Stimulated activated CD8-positive, alpha-beta memory T cell treated with anti-CD3 and anti-CD28 coated beads, Interleukin-15, amount 100 ng/mL, for 24 hours (primary cell): ENCODE data around the gene PDS5A.
"Not testable (repeated sequence)": the region's sequence is repeated elsewhere in the genome, so short reads cannot be mapped to it uniquely, and the experiment has no call there.

ENCODE experiments used
- DNase-seq: peaks from one replicate; pipeline ENCODE4 v3.0.0-alpha.2; 2020; ENCODE audit warnings: low read depth

The PDS5A gene, protein sequence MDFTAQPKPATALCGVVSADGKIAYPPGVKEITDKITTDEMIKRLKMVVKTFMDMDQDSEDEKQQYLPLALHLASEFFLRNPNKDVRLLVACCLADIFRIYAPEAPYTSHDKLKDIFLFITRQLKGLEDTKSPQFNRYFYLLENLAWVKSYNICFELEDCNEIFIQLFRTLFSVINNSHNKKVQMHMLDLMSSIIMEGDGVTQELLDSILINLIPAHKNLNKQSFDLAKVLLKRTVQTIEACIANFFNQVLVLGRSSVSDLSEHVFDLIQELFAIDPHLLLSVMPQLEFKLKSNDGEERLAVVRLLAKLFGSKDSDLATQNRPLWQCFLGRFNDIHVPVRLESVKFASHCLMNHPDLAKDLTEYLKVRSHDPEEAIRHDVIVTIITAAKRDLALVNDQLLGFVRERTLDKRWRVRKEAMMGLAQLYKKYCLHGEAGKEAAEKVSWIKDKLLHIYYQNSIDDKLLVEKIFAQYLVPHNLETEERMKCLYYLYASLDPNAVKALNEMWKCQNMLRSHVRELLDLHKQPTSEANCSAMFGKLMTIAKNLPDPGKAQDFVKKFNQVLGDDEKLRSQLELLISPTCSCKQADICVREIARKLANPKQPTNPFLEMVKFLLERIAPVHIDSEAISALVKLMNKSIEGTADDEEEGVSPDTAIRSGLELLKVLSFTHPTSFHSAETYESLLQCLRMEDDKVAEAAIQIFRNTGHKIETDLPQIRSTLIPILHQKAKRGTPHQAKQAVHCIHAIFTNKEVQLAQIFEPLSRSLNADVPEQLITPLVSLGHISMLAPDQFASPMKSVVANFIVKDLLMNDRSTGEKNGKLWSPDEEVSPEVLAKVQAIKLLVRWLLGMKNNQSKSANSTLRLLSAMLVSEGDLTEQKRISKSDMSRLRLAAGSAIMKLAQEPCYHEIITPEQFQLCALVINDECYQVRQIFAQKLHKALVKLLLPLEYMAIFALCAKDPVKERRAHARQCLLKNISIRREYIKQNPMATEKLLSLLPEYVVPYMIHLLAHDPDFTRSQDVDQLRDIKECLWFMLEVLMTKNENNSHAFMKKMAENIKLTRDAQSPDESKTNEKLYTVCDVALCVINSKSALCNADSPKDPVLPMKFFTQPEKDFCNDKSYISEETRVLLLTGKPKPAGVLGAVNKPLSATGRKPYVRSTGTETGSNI (N-terminal part only)

DNA sequence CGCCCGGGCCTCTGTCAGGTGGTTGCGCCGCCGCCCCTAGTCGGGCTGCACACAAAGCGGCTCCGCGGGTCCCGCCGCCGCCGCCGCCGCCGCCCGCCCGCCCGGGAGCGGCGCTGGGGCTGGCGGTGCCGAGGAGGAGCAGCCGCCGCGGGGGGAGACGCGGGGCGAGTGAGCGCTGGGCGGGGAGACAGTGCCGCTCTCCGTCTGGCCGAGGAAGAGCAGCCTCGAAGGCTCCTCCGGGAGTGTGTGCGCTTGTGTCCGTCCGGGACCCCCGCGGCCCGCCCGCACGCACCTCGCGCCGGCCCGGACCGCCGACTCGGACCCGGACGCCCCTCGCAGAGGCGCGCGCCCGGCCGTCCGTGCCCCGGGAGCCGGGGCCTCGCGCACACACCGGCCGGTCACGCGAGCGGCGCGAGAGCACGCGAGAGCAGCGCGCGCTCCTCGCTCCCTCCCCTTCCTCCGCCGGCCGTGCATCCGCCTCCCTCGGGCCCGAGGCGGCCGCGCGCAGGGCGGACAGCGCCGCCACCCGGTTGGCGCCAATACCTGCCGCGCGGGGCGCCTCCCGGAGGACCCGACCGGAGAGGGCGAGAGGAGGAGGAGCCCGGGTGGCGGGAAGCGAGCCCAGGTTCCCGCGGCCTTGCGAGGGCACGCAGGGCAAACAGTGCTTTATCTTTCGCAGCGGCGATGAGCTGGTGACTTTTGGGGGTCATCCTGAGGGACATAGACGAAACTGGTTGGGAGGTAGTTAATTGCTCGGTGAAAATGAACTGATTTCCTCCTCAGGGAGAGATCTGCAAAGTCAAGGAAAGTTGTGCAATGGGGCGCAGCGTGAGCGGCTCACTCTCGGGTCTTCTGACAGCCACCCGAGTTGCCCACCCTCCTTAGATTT lies at the start of gene PDS5A:
TSS of gene PDS5A (minus strand) at position 423 of the 889 bp plus-strand sequence. CDS start 1,334 bp downstream, outside the sequence.
- peak; percentile 83 for DNase-seq

DNA sequence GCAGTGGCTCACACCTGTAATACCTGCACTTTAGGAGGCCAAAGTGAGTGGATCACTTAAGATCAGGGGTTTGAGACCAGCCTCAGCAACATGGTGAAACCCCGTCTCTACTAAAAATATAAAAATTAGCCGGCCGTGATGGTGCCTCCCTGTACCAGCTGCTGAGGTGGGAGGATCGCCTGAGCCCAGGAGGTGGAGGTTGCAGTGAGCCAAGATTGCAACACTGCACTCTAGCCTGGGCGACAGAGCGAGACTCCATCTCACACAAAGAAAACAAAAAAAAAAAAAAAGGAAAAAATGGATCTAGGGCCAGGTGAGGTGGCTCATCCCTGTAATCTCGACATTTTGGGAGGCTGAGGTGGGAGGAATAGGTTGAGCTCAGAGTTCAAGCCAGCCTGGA lies 46.3 kb upstream of the PDS5A start:
- DNase-seq: not testable (repeated sequence)

DNA sequence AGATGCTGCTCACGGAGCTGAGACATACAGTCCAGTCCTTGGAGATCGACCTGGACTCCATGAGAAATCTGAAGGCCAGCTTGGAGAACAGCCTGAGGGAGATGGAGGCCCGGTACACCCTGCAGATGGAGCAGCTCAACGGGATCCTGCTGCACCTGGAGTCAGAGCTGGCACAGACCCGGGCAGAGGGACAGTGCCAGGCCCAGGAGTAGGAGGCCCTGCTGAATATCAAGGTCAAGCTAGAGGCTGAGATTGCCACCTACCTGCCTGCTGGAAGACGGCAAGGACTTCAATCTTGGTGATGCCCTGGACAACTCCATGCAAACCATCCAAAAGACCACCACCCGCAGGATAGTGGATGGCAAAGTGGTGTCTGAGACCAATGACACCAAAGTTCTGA lies 43.4 kb upstream of the PDS5A start:
- not testable (repeated sequence) for DNase-seq

DNA sequence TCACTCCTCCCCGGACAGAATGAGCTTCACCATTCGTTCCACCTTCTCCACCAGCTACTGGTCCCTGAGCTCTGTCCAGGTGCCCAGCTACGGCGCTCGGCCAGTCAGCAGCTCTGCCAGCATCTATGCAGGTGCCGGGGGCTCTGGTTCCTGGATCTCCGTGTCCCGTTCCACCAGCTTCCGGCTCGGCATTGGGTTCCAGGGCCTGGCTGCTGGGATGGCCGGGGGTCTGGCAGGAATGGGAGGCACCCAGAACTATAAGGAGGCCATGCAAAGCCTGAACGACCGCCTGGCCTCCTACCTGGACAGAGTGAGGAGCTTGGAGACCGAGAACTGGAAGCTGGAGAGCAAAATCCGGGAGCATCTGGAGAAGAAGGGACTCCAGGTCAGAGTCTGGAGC lies 42.5 kb upstream of the PDS5A start:
- no peak for DNase-seq

DNA sequence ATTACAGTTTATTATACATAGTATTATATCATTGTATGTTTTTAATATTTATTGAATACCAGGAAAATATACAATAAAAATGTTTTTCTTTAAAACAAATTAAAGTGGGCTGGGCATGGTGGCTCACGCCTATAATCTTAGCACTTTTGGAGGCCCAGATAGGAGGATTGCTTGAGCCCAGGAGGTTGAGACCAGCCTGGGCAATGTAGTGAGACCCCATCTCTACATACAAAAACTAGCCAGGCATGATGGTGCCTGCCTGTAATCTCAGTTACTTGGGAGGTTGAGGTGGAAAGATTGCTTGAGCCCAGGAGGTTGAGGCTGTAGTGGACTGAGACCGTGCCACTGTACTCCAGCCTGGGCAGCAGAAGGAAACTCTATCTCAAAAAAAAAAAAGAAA lies 38.3 kb upstream of the PDS5A start:
- no peak for DNase-seq

DNA sequence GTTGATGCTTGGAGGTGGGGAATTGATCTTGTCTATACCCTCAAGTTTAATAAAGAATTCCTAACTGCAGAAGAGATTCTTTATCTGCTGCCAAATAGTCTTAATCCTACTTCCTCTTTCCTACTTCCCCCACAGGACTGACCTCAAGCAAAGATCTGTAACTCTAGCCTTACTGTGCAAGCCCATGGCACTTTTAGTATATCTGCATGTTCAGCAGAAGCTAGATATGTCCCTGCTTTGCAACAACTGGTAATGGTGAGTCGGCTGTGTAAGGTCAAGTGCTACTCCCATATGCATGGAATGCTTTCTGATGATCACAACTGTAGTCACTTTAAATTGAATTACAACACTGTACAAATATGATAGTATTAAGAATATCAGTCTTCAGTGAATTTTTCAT lies 26.3 kb upstream of the PDS5A start:
- DNase-seq: no peak

DNA sequence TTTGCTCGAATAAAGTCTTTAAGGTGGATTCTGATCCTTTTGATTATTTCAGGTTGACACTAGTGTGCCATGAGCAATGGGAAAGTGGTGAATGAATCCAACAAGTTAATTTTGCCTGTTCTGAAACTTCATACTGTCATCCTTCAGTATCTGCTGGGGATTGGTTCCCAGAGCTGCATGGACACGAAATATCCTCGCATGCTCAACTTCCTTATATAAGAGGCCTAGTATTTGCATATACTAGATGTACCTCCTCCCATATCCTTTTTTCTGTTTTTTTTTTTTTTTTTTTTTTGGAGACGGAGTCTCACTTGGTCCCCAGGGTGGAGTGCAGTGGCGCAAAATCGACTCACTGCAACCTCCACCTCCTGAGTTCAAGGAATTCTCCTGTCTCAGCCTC lies 23.0 kb upstream of the PDS5A start:
- DNase-seq: no peak

DNA sequence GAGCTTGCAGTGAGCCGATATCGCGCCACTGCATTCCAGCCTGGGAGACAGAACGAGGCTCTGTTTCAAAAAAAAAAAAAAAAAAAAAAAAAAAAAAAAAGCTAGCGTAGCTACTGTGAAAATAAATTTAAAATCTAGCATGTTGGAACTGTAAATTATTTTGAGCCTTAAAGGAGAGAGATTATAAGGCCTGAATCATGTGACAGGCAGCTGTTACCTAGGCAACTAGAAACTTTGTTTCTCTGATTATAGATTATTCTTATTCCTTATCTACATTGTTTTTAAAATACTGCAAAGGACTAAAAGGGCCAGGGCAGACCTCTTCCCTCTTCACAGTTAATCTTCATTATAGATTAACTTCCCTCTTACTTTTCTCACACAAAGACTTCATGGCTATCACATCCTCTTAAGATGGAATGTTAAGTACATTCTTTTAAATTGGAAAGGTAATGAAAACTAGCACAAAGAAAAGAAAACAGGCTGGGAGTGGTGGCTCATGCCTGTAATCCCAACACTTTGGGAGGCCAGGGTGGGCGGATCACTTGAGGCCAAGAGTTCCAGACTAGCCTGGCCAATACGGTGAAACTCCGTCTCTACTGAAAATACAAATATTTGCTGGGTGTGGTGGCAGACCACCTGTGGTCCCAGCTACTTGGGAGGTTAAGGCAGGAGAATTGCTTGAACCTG lies 21.1 kb upstream of the PDS5A start:
- DNase-seq: no peak

DNA sequence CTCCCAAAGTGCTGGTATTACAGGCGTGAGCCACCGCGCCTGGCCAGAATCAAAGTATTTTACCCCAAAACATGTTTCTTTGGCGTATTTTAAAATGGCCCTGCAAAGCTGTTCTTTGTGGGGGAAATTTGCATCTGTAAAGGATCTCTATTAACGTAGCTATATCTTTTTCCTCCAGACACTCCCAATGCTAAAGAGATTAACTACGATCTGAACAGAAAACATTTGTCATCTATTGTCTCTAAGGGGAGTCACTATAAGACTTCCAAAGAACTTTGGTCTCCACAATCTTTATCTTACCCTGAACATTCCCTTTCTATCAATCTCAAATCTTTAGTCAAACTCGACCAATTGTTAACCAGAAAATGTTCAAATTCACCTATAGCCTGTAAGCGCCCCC lies 19.1 kb upstream of the PDS5A start:
- no peak for DNase-seq

DNA sequence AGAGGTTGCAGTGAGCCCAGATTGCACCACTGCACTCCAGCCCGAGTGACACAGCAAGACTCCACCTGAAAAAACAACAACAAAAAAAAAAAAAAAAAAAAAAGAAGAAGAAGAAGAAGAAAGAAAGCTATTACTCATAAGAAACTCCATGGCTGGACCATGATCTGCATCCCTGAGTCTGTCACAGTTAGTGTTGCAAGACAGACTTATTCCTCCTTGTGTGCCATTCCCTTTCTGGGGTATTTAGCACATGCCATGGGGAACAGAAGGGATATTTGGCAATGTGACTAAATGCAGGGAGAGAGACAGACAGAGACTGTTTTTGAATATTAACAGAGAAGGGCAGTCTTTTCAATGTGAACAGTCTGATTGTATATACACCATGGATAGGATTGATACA lies 16.7 kb upstream of the PDS5A start:
- no peak for DNase-seq

DNA sequence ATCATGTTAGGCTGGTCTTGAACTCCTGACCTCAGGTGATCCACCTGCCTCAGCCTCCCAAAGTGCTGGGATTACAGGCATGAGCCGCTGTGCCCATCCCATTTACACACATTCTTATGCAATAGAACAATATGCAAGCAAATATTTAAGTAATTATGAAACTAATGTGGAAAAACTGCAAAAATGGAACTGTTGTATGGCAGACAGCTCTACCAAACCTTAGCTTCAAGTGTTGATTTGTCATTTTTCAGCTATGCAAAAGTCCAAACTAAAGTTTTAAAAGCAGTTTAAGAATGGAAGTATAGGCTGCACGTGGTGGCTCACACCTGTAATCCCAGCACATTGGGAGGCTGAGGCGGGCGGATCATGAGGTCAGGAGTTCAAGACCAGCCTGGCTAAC lies 11.7 kb upstream of the PDS5A start:
- DNase-seq: not testable (repeated sequence)

DNA sequence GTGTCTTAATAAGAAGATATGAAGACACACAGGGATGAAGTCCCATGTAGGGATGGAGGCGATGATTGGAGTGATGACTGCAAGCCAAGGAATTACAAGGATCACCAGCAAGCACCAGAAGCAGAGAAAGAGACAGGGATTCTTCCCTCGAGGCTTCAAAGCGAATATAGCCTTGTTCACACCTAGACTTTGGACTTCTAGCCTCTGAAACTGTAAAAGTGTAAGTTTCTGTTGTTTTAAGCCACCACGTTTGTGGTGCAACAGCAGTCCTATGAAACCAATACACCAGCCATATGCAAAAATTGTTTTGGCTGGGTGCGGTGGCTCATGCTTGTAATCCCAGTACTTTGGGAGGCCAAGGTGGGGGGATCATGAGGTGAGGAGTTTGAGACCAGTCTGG lies 9.8 kb upstream of the PDS5A start:
- DNase-seq: no peak

DNA sequence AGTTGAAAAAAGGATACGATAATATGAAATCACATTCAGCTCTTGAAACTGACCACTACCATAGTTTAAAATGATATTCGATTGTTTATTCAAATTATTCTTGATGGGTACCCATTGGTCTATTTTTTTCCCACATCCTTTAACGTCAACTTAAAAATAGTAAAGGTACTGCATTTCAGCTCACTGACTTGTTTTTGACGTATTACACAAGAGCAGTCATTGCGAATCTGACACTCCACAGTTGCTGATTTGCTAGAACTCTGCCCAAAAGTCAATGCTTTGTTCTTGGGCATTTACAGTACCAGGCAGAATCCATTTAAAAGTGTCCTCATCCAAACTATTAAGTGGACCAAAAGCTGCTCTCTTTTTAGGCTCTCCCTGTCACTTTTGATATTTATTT lies 1.2 kb upstream of the PDS5A start:
- no peak for DNase-seq

DNA sequence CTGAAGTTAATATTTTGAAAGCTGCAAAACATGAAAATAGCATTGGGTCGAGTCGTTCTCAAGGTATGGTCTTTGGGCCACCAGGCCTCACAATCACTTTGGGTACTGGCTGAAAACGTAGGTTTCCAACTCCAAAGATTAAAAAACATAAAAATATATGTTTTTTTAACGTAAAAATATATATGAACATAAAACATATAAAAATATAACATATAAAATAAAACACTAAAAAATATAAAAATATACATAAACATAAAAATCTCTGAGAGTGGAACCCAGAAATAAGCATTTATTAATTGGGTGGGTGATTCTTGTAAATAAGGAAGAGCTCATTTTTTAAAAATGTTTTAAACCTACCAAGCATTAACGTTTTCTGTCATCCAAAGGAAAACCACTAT lies 666 bp upstream of the PDS5A start:
- DNase-seq: no peak

DNA sequence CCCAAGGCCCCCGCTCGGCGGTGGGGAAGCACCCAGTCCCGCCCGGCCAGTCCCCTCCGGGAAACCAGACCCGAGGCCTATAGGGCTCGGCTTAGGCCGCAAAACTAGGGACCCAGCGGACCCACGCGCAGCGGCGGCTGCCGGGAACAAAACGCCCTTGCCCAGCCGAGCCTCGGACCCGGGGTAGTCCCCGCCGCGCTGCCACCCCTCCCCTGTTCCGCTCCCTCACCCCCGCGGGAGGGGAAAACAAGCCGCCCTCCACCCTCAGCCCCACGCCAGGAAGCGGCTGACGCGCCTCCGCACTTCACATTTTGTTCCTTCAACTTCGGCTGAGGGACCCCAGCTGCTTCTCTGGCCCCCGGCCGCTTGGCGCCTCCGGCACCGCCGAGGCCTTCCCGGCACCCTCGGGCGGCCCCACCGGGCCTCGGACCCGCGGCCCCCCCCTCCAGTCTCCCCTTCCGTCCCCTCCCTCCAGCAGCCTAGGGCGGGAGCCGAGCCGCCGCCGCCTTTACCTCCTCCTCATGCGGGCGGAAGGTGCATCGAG lies 694 bp downstream of the PDS5A start:
- DNase-seq: peak; percentile 36

DNA sequence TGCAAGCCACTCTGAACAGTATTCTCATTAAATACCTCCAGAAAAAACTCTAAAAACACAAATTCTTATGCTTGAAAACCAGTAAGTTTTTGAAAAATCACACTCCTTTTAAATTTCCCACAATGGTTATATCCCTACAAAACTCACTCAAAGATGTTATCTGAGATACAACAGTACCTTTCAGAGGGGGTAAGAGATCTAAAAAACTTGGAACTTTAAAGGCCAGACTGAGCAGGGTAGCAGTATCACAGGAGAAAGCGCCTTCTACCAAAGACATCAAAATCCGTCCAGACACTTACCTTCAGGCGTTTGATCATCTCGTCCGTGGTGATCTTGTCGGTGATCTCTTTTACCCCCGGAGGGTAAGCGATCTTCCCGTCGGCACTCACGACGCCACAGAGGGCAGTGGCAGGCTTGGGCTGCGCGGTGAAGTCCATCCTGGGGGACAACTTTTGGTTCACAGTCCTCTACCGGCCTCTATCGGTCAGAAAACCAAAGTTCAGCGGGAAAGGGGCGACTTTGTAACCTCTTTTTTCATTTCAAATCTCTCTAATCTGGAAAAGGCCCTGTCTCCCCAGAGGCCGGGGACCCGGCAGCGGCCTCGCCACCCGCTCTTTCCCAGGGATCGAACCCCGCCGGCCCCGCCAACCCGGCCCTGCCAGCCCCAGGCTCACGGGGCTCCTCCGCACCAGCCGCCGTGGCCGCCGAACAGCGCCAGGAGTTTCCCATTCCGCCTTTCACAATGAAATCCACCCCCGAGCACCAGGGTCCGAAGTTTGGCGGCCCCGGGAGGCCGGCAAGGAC lies 1.4 kb downstream of the PDS5A start:
- peak; percentile 13 for DNase-seq

DNA sequence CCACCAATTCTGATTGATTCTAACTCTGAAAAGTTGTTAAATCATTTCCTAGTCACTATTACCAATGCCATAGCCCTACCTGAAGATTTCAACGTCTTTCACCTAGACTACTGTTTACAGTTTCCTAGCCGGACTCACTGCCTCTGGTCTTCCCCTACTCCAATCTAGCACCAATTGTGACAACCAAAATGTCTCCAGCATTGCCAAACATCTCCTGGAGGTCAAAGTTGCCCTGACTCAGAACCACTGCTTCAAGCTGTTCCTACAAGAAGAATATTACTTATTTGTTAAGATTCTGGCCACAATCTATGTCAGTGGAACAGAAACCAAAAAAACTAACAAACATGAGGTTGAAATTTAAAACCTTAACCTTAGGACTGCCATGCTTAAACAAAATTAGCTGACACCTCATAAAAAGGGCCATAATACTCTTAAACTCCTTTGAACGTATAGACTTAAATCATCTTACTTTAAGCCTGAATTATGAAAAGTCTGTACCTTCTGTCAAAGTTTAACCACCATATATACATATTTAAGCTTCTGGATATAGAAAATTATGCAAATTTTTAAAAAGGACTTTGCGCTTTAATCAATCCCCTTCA lies 2.1 kb downstream of the PDS5A start:
- no peak for DNase-seq

DNA sequence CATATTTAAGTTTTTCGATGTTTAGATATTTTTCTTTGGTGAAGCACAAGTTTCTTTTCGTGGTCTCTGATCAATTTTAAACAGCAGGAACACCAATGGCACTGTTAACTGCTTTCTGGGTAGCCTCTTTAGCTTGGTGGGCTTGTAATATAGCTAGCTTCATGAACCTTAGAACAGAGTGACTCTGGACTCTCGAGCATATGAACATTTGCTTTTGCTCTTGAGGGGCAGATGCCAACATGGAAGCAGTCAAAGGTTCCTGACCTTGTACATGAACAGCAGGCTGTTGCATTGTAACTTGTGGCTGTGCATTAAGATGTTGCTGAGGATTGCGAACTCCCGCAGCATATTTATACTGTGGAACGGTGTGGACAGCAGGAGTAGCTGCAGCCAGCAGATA lies 4.7 kb downstream of the PDS5A start:
- DNase-seq: not testable (repeated sequence)
